Skeletal muscle cell (primary cell): ENCODE data around the gene KREMEN1.
"Not testable (repeated sequence)": the region's sequence is repeated elsewhere in the genome, so short reads cannot be mapped to it uniquely, and the experiment has no call there.

ENCODE experiments used
- DNase-seq: peaks from one replicate; pipeline ENCODE4 v3.0.0-alpha.2; 2010; ENCODE audit warnings: low read depth
- H3K4me3 ChIP-seq: 2 replicates; pipeline ENCODE4 v1.5.1; 2011; ENCODE audit warnings: low read depth, mild to moderate bottlenecking, control low read depth, low read length, moderate library complexity

KREMEN1 gene

GRCh38 chr22:29072979-29073617, at the start of gene KREMEN1:
KREMEN1 (plus strand) TSS chr22:29073035; CDS start chr22:29073131, 96 bp downstream.
- peak within 1 kb of the TSS; percentile 68 for H3K4me3 ChIP-seq
- DNase-seq = no peak

- no peak for DNase-seq
- no peak overlapping the region for H3K4me3 ChIP-seq
Measured at GRCh38 chr22:29023172-29023796, 49.6 kb upstream of the KREMEN1 start.

DNA sequence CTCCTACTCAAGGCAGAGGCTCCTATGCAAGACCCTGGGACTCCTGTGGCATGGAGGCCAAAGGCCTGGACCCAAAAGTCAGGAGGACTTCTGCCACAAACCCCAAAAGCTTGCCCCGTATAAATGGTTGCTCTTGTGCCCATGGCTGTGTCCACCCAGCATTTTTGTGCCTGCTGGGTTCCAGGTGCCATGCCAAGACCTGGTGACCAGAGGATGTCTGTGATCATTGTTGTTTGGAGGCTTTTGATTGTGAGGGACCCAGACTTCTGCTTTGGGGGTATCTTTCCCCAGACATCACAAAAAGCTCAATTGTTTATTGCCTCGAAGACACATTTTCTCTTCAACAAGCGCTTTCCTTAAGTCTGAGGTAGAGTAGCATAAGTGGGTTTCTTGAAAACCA, 46.3 kb upstream of the KREMEN1 start:
- DNase-seq = no peak
- no peak overlapping the region for H3K4me3 ChIP-seq

DNA sequence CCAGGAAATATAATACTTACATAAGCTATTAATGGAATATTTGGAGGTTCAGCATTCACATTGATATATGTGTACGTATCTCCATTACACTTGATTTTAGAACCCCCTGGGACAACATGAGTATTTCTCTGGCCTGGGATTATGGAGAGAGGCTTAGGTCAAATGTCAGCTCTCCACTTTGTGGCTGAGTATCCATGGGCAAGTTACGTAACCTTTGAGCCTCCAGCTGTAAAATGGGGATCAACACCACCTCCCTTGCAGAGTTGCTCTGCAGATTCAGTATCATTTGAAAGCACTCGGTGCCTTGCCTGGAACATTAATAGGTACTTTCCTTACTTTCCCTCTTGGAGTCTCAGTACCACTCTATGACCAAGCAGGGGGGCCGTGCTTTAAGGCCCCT, 44.4 kb upstream of the KREMEN1 start:
- no peak for DNase-seq

GRCh38 chr22:29029202-29030000, 43.4 kb upstream of the KREMEN1 start:
- H3K4me3 ChIP-seq = no peak overlapping the region

More for the DNA sequence above, 44.4 kb upstream of the KREMEN1 start:
- no peak overlapping the region for H3K4me3 ChIP-seq

GRCh38 chr22:29030016-29030617, 42.7 kb upstream of the KREMEN1 start:
- peak overlapping the region; percentile 26 for H3K4me3 ChIP-seq
- peak; percentile 9 for DNase-seq

More at GRCh38 chr22:29029202-29030000, 43.4 kb upstream of the KREMEN1 start:
- no peak for DNase-seq

DNA sequence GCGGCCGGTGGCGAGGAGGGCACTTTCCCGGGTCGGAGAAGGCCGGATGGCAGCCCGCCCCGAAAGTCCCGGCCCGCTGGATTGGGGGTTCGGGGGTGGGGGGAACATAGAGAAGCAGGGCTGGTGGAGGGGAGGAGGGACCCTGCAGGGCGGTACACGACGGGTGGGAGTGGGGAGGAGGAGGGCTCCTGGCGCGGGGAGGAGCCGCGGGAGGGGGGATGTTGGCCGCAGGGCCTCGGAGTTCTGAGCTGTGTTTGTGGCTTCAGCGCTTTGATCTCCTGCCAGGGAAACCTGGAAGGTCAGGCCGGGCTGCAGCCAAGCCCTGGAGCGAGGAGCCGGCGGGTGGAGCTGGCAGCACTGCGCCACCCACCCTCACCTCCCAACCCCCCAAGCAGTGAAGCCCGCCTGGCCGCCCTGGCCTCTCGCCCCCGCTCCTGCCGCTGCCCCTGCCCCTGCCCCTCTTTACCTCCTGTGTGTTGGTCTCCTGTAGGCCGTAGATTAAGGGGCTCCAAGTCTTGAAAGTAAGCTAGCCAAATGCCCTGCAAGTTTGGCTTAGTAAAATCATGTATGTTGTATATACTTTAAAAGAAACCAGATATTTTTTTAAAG, 42.1 kb upstream of the KREMEN1 start:
- DNase-seq = peak; percentile 48
- peak overlapping the region; percentile 26 for H3K4me3 ChIP-seq

GRCh38 chr22:29031227-29032011, 41.4 kb upstream of the KREMEN1 start:
- peak overlapping the region; percentile 26 for H3K4me3 ChIP-seq
- peak; percentile 95 for DNase-seq

DNA sequence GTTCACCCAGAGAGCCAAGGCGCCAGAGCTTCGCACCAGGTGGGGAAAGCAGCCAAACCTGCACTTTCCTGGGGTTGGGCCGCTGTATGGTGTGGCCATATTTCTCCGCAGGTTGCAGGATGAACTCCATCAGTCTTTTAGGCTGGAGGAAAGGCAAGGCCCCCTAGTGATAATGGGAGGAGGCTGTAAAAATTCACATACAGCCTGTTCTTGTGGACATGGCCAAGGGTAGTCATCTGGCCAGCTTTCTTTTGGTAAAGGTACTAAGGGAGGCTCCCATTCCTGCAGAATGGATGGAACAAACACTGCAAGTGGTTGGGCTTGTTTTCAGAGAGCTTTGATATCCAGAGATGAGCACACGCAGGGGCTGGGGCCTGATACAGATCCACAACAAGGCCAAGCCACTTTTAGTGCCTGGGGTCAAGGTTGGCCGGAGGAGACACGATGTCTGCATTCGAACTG, 40.8 kb upstream of the KREMEN1 start:
- H3K4me3 ChIP-seq = peak overlapping the region; percentile 24
- no peak for DNase-seq

DNA sequence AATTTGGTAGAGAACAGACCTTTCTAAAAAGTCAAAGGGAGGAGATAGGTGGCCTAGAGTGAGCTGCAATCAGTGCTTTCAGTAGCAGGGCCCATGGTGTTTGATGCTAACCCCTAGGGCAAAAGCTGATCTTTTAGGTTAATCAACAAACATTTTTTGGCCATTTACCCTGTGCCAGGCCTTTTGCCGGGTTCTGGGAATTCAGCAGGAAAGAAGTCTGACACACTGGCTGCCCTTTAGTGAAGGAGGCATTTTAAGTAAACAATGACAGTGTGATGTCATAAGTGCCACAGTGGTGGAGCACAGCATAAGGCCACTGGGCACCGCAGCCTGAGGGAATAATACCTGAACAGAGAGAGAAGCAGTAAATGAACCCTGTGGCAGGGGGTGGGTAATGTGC, 40.3 kb upstream of the KREMEN1 start:
- no peak overlapping the region for H3K4me3 ChIP-seq
- no peak for DNase-seq

DNA sequence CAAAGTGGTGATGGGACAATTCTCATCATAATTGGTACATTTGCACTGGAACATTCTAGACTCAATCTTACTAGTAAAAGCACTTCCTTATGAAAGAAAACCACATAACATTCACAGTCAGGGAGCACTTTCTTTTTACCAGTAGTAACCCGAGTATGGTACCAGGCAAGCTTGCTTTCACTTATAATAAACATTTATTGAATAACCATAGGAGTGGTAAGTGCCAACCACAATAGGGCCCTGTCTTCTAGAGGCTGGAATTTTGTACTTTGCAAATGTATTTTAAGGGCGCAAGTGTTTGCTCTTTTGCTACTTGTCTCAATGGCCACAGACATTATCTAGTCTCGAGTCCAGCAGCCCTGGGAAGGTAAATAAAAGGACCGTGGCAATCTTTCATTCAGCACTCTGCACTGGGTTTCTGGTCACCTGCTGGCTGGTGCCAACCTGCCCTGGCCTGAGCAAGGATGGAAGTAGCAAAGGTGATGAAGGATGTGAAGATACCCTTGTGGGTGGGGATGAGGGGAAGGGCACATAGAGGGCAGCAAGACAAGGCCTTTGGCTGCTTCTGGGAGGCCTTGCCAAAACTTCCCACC, 35.4 kb upstream of the KREMEN1 start:
- no peak for DNase-seq
- no peak overlapping the region for H3K4me3 ChIP-seq

GRCh38 chr22:29039148-29039547, 33.7 kb upstream of the KREMEN1 start:
- no peak overlapping the region for H3K4me3 ChIP-seq
- no peak for DNase-seq

DNA sequence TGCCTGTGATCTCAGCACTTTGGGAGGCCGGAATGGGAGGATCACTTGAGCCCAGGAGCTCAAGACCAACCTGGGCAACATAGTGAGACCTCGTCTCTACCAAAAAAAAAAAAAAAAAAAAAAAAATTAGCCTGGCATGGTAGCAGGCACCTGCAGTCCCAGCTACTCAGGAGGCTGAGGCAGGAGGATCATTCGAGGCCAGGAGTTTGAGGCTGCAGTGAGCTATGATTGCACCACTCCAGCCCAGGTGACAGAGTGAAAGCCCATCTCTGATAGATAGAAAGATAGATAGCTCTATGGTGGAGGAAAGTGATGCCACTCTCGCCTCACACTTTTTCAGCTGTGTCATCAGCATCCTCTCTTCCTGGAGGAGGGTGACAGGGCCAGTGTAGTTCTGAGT, 33.2 kb upstream of the KREMEN1 start:
- not testable (repeated sequence) for H3K4me3 ChIP-seq, DNase-seq

DNA sequence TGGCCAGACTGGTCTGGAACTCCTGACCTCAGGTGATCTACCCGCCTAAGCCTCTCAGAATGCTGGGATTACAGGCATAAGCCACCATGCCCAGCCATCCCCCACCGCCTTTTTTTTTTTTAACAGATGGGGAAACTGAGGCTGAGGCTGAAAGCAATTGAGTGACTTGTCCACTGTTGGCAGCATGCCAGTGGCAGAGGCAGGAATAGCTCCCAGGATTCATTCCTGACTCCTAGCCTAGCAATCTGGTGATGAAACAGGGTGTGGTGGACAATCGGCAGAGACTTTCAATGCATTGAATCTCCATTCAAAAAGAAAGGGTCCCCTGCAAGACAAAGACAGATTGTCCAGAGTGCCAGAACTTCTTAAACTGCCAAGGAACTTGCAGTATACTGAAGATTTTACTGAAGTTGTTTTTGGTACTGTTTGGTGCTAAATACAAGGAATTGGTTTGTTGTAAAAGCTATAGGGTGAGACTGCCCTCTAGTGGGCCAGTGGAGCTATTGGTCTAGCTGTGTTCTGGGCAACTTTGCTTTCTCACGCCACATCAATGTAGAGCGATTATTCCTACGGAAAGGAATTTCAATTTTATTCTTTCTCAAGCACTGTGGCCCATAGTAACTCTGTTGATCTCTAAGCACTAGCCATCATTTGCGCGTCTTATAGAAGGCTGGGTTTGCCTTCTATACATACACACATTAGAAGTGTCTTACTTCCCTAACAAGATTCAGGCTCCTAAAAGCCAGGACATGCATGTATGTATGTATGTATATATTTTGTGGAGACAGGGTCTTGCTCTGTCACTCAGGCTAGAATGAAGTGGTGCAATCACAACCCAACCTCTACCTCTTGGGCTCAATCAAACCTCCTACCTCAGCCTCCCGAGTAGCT, 32.2 kb upstream of the KREMEN1 start:
- no peak overlapping the region for H3K4me3 ChIP-seq
- peak; percentile 69 for DNase-seq

DNA sequence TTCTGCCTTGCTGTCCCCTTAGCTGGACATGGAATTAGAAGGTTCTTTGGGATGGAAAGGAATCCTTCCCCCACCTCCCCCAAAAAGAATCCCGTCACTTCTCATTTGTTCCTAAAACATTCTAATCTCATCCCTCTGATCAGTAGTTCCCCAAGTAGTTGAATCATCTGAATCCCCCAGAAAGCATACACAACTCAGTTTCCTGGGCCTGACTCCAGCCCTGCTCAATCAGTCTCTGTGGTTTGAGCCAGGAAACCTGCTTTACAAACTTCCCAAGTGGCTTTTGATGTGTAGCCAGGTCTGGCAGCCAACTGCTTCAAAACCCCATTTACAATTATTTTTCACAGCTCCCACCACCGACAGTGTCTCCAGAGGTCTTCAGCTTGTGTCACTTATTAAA, 31.4 kb upstream of the KREMEN1 start:
- H3K4me3 ChIP-seq = no peak overlapping the region
- no peak for DNase-seq

GRCh38 chr22:29043906-29044575, 28.8 kb upstream of the KREMEN1 start:
- DNase-seq = no peak

DNA sequence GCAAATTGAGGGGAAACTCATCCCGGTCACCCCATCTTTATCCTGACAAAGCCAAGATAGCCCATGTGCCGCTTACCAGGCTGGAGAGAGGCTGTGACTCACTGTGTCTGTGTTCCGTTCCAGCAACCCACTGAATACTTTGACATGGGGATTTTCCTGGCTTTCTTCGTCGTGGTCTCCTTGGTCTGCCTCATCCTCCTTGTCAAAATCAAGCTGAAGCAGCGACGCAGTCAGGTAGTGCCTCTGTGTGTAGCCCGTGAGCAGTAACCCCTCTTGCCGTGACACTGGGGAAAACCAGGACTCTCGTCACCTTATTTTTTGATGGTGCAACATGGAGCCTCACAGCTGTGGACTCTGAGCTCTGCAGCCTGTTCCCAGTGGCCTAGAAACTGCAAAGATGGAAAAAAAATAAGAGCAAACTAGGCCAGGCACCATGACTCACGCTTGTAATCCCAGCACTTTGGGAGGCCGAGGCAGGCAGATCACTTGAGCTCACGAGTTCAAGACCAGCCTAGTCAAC, 28.1 kb upstream of the KREMEN1 start:
- DNase-seq = peak; percentile 39
- H3K4me3 ChIP-seq = no peak overlapping the region

More at GRCh38 chr22:29043906-29044575, 28.8 kb upstream of the KREMEN1 start:
- H3K4me3 ChIP-seq = no peak overlapping the region
